IPS-NIHi7 (cell line): Measurements from ENCODE around the gene PHC2.

Experiments used
- DNase-seq: peaks from one replicate; pipeline ENCODE4 v3.0.0; 2012; ENCODE audit warnings: mixed read lengths; ENCODE audit errors: extremely low spot score

The PHC2 gene

DNA sequence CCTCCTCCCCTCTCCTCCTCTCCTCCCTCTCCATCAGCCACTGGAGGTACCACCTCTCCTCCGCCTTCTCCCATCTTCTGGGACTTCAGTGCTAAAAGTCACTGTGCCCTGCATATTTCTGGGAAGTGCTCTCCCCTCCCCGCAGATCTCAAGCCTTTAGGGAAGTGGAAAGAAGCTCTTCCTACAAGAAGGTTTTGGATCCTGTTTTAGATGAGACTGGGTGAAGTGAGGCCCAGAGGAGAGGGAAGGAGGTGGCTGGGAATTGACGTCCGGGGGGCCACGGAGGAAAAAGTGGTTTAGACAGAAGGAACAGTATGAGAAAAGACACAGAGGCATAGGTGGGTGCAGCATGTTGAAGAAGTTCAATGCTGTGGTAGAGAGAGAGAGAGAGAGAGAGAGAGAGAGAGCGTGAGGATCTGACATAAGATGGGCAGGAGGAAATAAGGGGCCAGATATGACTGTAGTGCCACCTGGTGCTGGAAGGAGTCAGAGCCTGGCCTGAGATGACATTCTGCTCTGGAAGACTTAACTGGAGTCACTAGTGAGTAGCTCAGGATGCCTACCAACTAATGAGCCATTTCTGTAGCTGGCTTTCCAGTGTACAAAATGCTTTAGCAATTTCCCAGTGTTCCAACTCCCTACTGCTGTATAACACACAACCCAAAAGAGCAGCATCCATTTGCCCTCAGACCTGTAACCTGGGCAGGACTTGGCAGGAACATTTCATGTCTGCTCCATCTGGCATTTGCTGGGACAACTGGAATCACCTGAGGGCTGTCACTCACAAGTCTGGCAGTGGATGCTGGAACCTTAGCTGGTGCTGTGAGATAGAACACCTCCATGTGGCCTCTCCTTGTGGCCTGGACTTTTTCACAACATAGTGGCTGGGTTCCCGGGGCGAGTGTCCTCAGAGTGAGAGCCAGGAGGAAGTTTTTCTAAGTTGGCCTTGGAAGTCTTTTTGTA lies 24.9 kb upstream of the PHC2 start:
- peak; percentile 80 for DNase-seq

DNA sequence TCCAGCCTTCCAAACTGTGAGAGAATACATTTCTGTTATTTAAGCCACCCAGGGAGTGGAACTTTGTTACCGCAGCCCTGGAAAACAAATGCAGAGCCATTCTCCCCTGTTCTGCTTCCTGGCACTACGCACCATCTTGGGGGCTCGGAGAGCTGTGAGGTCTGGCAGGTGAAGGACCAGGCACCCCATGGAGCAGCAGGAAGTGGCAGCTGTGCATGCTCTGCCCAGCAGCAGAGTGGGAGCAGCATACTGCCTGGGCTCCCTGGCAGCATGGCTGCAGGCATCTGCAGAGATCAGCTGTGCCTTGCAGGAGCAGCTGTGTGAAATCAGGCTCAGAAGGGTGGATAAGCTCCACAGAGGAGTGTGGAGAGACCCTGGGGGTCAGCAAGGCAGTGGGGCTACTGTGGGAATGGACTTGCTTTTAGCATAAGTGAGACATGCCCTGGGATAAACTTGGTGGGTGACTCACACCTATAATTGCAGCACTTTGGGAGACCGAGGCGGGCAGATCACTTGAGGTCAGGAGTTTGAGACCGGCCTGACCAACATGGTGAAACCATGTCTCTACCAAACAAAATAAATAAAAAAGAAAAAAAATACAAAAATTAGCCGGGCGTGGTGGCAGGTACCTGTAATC lies 23.9 kb upstream of the PHC2 start:
- no peak for DNase-seq

DNA sequence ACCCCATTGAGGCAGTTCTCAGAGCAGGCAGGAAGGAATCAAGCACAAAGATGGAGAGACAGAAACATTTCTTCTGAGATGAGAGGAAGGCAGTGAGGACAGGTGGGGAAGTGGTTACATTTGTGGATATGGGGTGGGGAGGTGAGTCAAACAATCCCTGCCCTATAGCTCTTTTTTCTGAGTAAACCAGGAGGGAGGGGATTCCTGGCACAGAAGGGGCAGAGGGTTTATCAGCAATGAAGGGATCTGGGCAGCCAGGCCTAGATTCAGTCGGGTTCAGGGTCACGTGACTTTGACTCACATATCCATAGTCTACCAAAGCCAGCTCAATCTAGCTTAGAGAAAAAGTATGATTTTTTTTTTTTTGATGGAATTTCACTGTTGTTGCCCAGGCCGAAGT lies 15.7 kb upstream of the PHC2 start:
- DNase-seq = no peak

DNA sequence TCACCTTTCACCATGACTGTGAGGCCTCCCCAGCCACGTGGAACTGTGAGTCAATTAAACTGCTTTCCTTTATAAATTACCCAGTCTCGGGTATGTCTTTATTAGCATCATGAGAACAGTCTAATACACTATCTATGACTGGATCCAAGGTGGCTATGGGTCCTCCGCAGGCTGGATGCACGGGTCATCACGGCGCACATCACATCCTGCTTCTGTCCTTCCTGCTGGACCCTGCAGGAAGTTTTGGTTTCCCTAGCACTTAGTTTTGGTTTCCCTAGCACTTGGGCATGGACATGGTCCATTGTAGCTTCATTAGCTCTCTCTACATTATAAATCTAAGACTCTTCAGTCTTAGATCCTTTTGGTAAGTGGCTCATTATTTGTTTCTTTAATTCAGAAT lies 14.2 kb upstream of the PHC2 start:
- no peak for DNase-seq

DNA sequence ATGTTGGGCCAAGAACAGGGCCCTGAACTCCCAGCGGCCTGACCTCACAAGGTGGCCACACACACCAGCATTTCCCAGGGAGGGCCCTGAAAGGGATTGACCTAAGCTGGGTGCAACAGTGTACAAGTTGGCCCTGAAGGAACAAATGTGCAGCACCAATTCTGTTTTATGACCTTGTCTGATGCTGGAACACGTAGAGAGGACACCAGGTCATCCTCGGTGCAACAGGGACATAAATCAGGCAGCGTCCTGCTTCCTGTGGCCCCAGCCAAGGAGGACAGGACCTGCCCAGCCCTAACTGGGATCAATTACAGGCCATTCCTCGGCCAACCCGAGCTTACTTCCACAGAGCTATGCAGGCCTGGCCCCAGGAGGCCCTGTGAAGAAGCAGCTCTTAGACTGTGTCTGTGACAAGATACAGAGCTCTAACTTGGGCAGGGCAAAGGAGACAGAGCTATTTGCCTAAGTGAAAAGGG lies 12.8 kb upstream of the PHC2 start:
- no peak for DNase-seq

DNA sequence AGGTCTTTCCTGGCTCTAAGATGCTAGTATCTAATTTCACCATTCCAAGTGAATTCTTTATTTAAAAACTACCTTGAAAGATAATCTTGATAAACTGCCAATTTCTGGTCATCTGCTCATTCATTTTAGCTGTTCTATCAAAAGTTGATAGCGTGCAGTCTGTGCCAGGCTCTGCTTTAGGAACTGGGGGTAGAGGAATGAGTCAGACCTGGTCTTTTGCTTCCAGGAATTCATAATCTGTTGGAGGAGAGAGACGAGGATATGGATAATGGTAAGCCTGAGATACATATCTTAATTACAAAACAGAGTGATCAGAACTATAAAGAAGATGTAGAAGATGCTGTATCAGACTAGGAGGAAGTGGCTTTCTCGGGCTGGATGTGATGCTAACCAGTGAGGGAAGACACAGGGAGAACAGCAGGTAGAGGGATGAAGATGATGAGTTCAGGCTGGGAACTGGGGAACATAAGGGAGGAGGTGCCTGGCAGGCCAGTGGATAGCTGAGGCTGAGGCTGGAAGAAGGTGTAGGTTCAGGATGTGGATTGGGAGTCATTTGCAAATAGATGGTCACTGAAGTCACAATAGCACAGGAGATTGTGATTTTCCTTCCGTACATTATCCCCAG lies 12.3 kb upstream of the PHC2 start:
- no peak for DNase-seq

DNA sequence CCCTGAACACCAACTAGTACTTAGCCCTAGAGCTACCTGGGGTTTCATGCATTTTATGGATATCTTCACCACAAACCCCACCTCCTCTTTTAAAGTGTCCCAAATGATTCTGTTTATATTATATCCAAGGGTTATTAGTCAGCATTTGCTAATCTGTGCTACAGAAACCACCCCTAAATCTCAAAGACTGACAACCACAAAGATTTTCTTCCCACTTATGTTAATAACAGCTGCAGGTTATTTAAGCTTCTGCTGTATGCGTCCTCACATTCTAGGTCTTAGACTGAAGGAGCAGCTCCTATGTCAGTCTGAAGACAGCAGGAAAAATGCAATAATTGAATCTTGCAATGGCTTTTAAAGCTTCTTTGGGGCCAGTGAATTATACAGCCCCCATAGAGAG lies 11.2 kb upstream of the PHC2 start:
- no peak for DNase-seq

DNA sequence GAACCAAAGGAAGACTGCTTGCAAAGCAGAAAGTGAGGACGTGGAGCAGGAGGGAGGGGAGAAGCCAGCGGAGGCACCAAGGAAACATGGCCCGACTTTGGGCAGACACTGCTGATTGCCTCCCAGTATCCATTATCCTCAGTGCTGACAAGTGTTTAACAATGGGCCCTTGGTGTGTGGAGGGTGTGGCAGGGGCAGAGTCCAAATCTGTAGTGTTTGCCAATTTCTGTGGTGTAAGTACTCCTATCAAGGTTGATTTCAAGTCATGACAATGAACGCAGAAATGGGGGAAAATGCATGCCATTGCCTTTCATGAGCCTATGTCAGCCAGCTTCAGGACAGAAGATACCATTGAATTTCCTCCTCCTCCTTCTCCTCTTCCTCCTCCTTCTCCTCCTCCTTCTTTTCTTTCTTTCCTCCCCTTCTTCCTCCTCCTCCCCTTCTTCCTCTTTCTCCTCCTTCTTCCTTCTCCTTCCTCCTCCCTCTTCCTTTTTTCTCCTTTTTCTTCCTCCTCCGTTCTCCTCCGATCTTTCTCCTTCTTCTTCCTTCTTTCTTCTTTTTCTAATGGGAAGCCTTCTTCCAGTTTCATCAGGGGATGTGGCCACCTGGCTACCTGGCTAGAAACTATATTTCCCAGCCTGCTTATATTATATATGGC lies 10.3 kb upstream of the PHC2 start:
- DNase-seq = no peak

DNA sequence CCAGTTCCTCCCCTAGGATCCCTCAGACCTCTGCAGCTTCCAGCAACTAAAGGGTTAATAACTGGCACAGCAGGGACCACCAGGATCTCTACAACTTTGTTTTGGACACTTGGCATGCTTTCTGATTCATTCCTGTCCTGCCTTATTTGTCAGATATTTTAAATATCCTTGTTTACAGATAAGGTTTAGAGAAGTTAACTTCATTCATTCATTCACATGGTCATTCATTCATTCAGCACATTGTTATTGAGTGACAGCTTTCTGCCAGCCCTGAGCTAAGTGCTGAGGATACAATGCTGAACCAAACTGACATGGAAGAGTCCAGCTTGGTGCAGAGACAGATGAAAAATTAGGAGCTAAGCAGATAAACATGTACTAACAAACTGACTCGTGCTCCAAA lies 8.8 kb upstream of the PHC2 start:
- no peak for DNase-seq

DNA sequence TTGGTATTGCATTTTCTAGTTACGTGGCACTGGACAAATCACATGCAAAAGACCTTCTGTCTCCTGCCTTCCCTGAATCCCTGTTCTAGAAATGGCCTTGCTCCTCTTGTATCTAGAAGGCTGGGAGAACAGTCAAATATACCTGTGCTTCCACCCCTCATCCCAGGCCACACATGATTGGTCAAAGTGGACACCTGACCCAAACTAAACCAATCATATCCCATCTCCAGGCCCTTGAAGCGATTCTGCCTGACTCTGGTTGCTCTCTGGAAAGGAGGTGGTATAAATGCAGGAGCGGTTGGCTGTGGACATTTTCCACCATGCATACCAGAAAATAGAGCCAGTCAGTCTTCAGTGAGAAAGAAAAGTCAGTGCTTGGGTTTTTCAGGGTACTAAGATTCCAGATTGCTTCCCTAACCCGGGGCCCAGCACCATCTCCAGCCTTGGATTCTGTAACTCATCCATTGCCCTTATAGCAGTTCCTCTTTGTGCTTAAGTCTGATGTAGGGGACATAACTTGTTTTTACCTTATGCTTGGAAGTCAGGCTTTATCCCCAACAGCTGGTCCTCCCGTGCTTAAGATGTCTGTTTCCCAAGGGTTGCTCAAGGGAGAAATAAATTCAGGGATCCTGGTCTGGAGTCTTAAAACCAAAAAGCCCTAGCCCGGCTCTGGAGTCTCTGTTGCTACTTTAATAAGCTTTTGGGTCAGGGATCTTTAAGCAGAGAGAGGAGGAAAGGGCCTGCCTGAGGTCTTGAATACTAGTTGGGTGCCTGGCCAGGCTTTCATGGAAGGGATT lies 7.7 kb upstream of the PHC2 start:
- no peak for DNase-seq

DNA sequence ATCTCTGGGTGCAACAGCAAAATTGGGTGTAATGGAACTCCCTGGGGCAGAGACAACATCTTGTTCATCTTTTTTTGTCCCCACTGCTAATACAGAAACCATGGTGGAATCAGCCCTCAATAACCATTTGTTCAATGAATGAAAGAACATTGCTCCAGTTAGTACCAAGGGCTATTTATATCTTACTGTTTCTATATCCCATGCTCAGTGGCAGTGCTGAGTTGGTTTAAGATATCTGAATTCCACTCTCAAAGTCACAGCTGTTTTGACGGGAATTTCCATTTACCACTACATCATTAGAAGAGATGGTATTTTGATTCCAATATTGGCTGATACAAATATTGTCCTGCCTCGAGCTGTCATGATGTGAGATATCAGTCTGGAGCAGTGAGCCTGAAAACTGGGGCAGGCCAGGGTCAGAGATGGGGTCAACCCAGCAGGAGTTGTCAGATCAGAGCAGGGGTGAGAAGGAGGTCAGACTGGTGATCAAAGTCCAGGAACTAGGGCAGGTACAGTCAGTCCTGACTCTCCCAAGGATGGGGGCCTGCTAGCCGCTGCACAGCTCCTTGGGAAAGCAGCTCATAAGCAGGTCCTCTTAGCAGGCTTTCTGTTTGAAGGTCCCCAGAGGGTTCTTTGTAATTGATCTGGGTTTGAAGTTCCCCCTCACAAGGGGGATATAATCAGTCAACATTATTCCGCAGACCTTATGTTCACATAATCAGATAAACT lies 5.8 kb upstream of the PHC2 start:
- no peak for DNase-seq

DNA sequence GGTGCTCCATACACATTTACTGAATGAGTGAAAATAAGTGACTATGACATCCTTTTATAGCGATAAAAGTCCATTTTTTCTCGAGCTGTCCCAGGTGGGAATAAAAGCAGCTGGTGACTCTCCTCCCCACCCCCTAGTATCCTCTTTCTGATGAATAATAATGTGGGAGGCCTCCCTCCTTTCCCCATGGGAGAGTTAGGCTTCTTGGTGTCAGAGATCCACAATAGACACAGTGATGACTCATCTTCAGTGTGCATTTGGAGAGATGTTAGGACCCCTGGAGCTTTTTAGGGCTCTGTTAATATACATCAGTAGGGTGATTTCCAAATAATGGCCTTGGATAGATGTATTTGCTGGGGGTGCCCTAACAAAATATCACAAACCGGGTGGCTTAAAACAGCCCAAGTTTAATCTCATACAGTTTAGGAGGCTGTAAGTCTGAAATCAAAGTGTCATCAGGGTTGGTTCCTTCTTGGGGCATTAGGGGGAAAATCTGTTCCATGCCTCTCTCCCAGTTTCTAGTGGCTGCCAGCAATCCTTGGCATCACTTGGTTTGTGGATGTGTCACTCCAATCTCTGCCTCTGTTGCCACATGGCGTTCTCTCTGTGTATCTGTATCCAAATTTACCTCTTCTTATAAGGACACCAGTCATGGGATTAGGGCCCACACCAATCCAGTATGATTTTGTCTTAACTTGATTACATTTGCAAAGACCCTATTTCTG lies 4.4 kb upstream of the PHC2 start:
- DNase-seq = no peak

DNA sequence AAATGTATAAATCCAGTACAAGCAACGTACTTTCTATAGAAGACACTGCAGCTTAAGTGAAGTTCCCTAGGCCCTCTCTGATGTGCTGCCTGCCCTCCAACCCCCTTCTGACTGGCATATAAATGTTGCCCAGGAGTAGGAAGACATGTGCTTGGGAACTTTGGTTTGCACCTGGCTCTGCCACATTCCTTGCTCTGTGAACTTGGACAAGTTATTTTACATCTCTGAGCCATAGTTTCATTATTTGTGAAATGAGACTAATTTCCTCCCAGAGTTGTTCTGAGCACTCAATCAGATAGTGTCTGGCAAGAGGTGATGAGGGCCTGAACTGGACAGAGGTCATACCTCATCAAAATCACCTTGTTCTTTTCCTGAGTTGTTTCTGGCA lies 3.5 kb upstream of the PHC2 start:
- DNase-seq = no peak

DNA sequence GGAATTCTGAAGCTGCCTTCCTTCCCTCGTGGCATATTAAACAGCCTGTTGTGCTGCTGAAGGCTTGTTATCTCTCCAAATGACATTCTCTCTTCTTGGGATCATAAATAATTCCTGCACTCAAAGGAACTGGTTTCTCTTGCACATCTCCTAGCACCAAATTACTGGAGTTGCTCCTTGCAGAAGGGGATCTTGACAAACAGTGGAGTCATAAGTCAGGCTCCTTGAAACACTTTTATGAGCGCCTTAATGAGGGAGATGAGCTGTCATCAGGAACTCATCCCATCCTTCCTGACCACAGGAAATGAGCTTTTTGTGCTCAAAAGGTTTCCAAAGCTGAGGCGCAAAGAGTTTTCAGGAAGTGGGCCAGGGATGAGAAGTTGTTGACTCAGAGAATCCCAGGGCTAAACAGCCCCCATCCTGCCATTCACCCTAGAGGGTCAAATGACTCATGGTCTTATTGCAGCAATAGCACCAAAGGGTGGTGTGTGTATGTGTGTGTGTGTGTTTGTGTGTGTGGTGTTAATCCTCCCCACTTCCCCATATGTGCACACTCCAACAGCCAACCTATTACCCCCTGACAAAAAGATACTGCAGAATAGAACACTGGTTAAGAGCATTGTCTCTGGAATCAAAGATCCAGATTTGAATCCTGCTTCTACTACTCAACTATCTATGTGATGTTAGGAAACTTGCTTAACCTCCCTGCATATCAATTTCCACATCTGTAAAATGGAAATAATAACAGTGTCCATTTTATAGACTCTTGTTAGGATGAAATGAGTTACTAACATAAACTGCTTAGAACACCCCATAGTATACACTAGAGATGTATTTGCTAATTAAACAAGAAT lies 2.8 kb upstream of the PHC2 start:
- no peak for DNase-seq

DNA sequence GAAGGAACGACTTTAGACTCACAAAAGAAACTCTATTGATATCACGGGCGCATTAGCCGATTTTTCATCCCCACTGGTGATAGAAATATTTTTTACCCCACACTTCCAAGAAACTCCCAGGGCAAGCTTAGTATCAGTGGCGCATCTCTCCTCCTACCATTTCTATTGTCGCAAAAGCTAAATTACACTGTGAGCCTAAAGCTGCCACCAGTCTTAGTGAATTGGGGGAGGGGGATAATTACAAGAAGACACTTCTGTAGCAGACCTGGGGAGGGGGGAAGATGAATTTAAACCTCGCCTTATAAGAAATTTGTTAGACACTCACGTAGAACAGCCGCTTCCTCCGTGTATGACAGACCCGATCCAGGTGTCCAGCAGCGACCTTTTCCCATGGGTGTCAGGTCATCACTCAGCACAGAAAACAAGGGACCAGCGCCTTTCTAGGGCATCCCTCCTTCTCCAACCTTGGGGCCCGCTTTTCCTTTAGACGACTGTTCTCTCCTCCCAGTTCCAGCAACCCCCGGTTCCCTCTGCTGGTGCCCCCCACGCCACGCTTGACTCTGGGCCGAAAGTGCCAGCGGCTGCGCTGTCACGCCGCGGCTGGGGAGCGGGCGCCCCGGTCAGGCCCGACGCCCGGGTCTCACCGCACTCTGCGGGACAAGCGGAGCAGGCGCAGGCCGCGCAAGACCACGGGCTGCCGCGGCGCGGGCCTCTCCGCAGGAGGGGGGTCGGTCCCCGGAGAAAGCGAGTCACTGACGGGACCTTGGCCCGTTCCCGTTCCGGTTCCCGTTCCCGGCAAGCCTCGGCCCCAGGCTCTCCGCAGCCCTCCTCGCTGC lies 821 bp downstream of the PHC2 start:
- DNase-seq = peak; percentile 49

DNA sequence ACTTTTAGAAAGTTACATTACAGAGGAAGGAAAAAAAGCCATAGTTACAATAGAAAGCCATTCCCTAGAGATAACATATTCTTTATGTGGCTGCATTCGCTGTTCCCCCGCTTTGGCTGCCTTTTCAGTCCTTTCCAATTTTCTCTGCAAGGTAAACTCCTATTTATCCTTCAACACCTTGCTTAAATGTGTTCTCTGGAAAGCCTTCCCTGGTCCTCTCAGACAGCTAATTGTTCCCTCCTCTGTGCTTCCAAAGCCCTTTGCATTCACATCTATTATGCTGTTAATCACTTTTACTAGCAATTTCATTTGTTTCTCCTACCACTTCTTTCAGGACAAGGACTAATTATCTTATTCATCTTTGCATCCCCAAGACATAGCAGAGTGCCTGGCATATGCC lies 1.6 kb downstream of the PHC2 start:
- no peak for DNase-seq

DNA sequence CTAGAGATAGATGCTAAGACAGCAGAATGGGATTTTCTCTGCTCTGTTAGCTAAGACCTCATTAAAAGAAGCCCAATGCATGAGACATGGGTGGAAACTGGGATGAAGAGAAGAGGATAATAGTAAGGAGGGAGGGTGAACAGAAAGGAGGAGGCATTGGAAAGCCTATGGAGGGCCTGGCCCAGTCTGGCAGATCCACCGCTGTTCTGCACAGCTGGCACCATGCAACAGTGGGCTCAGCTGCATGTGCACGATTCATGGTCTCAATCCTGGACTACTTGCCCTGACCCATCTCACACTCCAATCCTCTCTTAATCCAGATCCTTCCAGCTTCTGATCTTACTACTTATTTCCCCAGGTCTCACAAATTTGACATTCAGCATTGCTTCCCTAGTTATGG lies 2.2 kb downstream of the PHC2 start:
- no peak for DNase-seq

DNA sequence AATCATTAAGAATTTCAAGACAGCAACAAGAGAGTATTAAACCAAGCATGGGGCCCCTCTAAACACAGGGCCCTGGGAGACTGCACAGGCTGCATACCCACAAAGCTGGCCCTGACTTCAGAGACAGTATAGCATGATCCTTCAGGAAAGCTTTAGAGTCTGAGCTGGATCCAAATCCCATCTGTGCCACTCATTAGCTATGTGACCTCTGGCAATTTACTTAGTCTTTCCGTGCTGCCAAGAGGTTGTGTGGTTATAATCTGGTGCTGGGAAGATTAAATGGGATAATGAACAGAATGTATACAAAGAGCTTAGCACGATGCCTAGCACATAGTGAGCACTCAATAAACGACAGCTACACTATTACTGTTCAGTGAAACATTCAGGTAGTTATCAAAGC lies 4.0 kb downstream of the PHC2 start:
- no peak for DNase-seq
